Occipital lobe (tissue), 2 donors: ENCODE measurements around the gene SPOCK2. TPM values are rescaled to one million over a fixed set of nuclear protein-coding genes. Genes with fewer than 3 reads are reported as not detected.

Source experiments
- DNase-seq: peaks from one replicate; lab custom pipeline; 2025; lab: John Stamatoyannopoulos, UW
- total RNA-seq: library from RNA; depleted of rRNA; stranded (reverse); fragments of >200 nt; gene quantifications from one replicate; pipeline ENCODE4 v1.2.3, GENCODE V29; 2014

The SPOCK2 gene
- total RNA-seq, 1 donor from 2014 or later = 25.1 TPM

GRCh38 chr10:72011976-72012512 is 76.3 kb downstream of the SPOCK2 start:
- DNase-seq = no peak

- peak; percentile 73 for DNase-seq
Observed at GRCh38 chr10:72011468-72011867, 76.9 kb downstream of the SPOCK2 start.

GRCh38 chr10:72011016-72011415 is 77.3 kb downstream of the SPOCK2 start:
- DNase-seq = no peak

GRCh38 chr10:72010234-72010973 is 77.9 kb downstream of the SPOCK2 start:
- no peak for DNase-seq

- peak; percentile 55 for DNase-seq
Observed at GRCh38 chr10:72009425-72010081, 78.8 kb downstream of the SPOCK2 start.

- no peak for DNase-seq
Observed at GRCh38 chr10:72009051-72009424, 79.3 kb downstream of the SPOCK2 start.

Other genes starting within 250 kb of the SPOCK2 start
- 385 TPM for gene PSAP, start 237.3 kb downstream of the SPOCK2 start, total RNA-seq
- 7.2 TPM for gene CHST3, start 124.2 kb downstream of the SPOCK2 start, total RNA-seq
- gene ANAPC16, start 127.5 kb upstream of the SPOCK2 start, total RNA-seq = 34.2 TPM
- 31.2 TPM for gene ASCC1, start 127.7 kb upstream of the SPOCK2 start, total RNA-seq
- gene DDIT4, start 185.4 kb upstream of the SPOCK2 start, total RNA-seq = 30.6 TPM